Suppressor macrophage (primary cell): Measurements from ENCODE around the gene CCDC73.

ENCODE experiments used
- DNase-seq, 4 experiments: peaks; one replicate each; pipeline ENCODE4 v3.0.0-alpha.2; 2020 to 2022
- total RNA-seq, 17 experiments: gene quantifications; one replicate each; lab custom pipeline; 2026; ENCODE audit warnings: mixed read lengths in 6 of 17, inconsistent platforms in 3 of 17; lab: John Stamatoyannopoulos, UW

Gene CCDC73
- 0 to 3.4 (median 0.11) reads per million in 17 experiments for total RNA-seq

GRCh38 chr11:32794439-32794838, at the start of gene CCDC73:
Gene CCDC73, minus strand, starts transcription at chr11:32794662. Its CDS starts 34,419 bp downstream, at chr11:32760243.
- no peak for DNase-seq

GRCh38 chr11:32843544-32843943, 49.1 kb upstream of the CCDC73 start:
- DNase-seq: peak in 1 of 4 experiments; percentile 30

- peak in 1 of 4 experiments; percentile 10 for DNase-seq
These were observed 46.1 kb upstream of the CCDC73 start for GRCh38 chr11:32840587-32840986.

GRCh38 chr11:32839308-32839707, 44.8 kb upstream of the CCDC73 start:
- DNase-seq: no peak

GRCh38 chr11:32838505-32839274, 44.2 kb upstream of the CCDC73 start:
- DNase-seq: no peak

- no peak for DNase-seq
These were observed 42.5 kb upstream of the CCDC73 start for GRCh38 chr11:32836946-32837345.

GRCh38 chr11:32833921-32834320, 39.5 kb upstream of the CCDC73 start:
- DNase-seq: no peak

- no peak for DNase-seq
These were observed 36.8 kb upstream of the CCDC73 start for GRCh38 chr11:32831221-32831620.

- no peak for DNase-seq
These were observed 36.3 kb upstream of the CCDC73 start for GRCh38 chr11:32830796-32831195.

GRCh38 chr11:32830413-32830738, 35.9 kb upstream of the CCDC73 start:
- DNase-seq: peak; percentile 46 to 66 (median 60)

- peak; percentile 85 to 91 (median 88) for DNase-seq
These were observed 35.4 kb upstream of the CCDC73 start, which contains the start of gene PRRG4 for GRCh38 chr11:32829680-32830412. Gene PRRG4, plus strand, starts transcription at chr11:32829927. Its CDS starts 603 bp downstream, at chr11:32830530.

- DNase-seq: peak in 1 of 4 experiments; percentile 17
These were observed 34.8 kb upstream of the CCDC73 start for GRCh38 chr11:32829157-32829679.

GRCh38 chr11:32827276-32827675, 32.8 kb upstream of the CCDC73 start:
- DNase-seq: no peak

- no peak for DNase-seq
These were observed 31.7 kb upstream of the CCDC73 start for GRCh38 chr11:32826113-32826512.

GRCh38 chr11:32823617-32824016, 29.2 kb upstream of the CCDC73 start:
- peak; percentile 27 to 49 (median 42) for DNase-seq

- DNase-seq: no peak
These were observed 27.6 kb upstream of the CCDC73 start for GRCh38 chr11:32821917-32822560.

- DNase-seq: peak in 2 of 4 experiments; percentile 7 to 26
These were observed 27.1 kb upstream of the CCDC73 start for GRCh38 chr11:32821517-32821916.

- DNase-seq: no peak
These were observed 26.0 kb upstream of the CCDC73 start for GRCh38 chr11:32820497-32820896.

GRCh38 chr11:32819187-32819586, 24.7 kb upstream of the CCDC73 start:
- DNase-seq: peak in 1 of 4 experiments; percentile 25

GRCh38 chr11:32817852-32818183, 23.4 kb upstream of the CCDC73 start:
- DNase-seq: peak in 1 of 4 experiments; percentile 8

GRCh38 chr11:32817181-32817851, 22.9 kb upstream of the CCDC73 start:
- no peak for DNase-seq

- peak; percentile 78 to 87 (median 86) for DNase-seq
These were observed 14.9 kb upstream of the CCDC73 start for GRCh38 chr11:32809313-32809712.
